Measurements from ENCODE around the gene UBXN10.

The UBXN10 gene

DNA sequence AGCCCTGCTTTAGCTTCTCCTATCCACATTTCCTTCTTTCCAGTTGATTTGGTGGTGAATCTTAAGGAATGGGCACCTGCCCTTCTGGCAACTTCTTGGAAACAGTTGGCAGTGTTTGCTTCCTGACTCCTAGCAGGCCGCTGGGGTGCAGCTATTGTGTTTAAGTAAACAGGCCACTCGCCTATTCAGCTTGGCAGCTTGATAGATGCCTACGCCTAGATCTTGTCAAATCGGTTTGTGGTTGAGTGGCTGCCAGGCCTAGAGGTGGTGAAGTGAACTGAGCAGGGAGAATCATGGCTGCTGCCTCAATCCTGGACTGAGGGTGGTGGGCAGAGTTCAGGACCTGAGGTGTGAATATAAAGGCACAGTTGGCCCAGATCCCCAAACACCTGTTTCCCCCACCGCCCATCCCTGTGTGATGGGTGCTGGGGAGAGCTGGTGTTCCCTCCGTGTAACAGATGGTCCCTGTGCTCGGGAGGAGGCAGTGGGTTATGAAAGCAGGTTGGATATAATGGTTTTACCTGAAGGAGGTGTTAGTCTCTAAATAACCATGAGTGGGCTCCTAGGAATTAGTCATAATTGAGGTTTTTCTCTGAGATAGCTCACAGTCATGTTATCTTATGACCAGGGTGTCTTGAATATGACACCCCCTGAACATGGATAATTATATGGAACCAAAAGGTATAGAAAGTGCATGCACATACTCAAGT lies 1.4 kb downstream of the UBXN10 start:
- TF ChIP-seq, protein P1, sequence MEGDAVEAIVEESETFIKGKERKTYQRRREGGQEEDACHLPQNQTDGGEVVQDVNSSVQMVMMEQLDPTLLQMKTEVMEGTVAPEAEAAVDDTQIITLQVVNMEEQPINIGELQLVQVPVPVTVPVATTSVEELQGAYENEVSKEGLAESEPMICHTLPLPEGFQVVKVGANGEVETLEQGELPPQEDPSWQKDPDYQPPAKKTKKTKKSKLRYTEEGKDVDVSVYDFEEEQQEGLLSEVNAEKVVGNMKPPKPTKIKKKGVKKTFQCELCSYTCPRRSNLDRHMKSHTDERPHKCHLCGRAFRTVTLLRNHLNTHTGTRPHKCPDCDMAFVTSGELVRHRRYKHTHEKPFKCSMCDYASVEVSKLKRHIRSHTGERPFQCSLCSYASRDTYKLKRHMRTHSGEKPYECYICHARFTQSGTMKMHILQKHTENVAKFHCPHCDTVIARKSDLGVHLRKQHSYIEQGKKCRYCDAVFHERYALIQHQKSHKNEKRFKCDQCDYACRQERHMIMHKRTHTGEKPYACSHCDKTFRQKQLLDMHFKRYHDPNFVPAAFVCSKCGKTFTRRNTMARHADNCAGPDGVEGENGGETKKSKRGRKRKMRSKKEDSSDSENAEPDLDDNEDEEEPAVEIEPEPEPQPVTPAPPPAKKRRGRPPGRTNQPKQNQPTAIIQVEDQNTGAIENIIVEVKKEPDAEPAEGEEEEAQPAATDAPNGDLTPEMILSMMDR (IDR thresholded peaks at IDR 0.05; ENCODE audit: control extremely low read depth, extremely low read depth, low read depth, missing control alignments), result no peak
- no peak for DNase-seq (ENCODE audit: extremely low spot score)
- ChIA-PET CTCF (interaction anchor here (0.9 to 2.3 kb wide), 7 partner anchors 8 to 85 kb away, joined by 3 to 9 read pairs (median 5); no protein-coding TSS in a partner anchor), POLR2A (no interaction called here)

DNA sequence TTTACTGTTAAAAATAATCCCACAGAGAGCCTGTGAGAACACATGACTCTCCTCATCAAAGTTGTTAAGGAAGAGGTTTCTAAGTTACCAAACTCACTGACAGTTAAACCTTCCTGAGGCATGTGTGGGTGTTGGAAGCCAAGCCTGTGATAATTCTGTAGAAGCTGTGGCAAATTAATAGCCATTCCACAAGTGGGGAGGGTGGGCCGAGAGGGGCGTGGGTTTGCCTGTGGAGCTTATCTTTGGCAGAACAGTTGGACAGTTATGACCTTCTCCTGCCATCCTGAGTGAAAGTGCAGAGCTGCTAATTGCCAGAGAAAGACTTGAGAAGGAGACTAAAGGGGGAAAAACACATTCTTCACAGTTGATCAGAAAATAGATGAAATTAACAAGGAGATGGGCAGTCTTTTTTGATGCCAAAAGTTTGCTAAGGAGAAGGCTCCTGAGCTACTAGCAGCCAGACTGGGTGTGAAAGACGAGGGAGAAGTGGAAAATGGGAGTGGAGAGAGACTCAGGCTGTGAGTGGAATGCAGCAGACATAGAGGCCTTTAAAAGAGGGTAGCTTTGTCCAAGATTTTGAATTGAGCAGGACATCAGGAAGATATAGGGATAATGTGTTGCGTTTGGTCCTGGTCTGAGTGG lies 2.0 kb downstream of the UBXN10 start:
- no peak for DNase-seq (ENCODE audit: extremely low spot score)
- CTCF ChIA-PET, result interaction anchor here (0.9 to 2.3 kb wide), 9 partner anchors 8 to 86 kb away, joined by 3 to 9 read pairs (median 5); no protein-coding TSS in a partner anchor
- POLR2A ChIA-PET, result no interaction called here
- TF ChIP-seq, protein P1 (IDR thresholded peaks at IDR 0.05; ENCODE audit: control extremely low read depth, extremely low read depth, low read depth, missing control alignments), result no peak

DNA sequence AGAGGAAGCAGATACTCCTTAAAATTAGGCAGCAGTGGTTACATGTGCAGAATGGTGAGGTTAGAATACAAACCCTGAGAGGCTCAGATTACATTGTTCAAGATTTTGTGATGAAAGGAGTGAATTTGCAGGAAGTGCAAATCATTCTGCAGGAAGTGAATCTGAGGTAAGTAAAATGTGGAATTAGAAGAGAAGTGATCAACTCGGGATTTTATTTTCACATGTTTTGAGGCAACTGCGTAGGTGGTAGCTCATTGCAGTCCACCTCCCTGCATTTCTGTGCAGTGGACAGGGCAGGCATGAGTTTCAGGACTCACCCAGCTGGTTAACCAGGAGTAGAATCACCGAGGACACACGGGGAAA lies 2.5 kb downstream of the UBXN10 start:
- ChIA-PET POLR2A (no interaction called here), CTCF (interaction anchor here (0.9 to 2.8 kb wide), 7 partner anchors 9 to 271 kb away, joined by 3 to 7 read pairs (median 5); no protein-coding TSS in a partner anchor)
- TF ChIP-seq, protein P1 (IDR thresholded peaks at IDR 0.05; ENCODE audit: control extremely low read depth, extremely low read depth, low read depth, missing control alignments), result no peak
- DNase-seq (ENCODE audit: extremely low spot score), result no peak

DNA sequence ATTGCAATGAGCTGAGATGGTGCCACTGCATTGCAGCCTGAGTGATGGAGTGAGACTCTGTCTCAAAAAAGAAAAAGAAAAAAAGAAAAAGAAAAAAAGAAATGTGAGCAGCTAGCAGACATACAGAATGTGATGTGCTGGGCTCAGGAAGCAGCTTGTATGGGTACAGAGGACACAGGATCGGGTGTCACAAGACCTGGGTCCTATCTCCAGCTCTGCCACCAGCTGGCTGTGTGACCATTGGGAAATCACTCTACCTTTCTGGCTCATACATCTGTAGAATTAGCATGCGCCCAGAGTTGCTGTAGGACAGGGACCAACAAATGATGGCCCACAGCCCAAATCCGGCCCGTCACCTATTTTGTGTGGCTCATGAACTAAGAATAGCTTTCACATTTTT lies 3.8 kb downstream of the UBXN10 start:
- ChIA-PET POLR2A (no interaction called here), CTCF (interaction anchor here (1.1 to 2.8 kb wide), 4 partner anchors 24 to 443 kb away, joined by 3 to 7 read pairs (median 4); no protein-coding TSS in a partner anchor)
- TF ChIP-seq, protein P1 (IDR thresholded peaks at IDR 0.05; ENCODE audit: control extremely low read depth, extremely low read depth, low read depth, missing control alignments), result no peak
- DNase-seq (ENCODE audit: extremely low spot score), result no peak

DNA sequence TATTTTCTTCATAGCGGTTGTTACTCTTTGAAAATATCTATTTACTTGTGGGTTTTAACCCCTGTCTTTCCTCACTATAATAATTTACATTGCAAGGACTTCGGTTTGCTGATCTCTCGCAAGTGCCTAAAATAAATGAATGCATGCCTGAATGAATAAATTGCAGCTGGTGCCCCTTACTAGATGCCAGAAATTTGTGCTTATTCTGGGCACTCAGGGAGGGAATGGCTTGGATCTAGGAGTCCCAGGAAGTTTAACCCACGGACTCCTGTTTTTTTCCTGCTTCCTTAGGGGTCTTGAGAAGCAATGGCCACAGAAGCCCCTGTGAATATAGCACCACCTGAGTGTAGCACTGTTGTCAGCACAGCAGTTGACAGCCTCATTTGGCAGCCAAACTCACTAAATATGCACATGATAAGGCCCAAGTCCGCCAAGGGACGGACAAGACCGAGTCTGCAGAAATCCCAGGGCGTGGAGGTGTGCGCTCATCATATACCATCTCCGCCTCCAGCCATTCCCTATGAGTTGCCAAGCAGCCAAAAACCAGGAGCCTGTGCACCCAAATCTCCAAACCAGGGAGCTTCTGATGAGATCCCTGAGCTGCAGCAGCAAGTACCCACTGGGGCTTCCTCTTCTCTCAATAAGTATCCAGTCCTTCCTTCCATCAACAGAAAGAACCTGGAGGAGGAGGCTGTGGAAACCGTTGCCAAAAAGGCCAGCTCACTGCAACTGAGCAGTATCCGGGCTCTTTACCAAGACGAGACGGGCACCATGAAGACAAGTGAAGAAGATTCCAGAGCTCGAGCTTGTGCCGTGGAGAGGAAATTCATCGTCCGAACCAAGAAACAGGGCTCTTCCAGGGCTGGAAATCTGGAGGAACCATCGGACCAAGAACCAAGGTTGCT lies 4.6 kb downstream of the UBXN10 start:
- TF ChIP-seq, protein P1 (IDR thresholded peaks at IDR 0.05; ENCODE audit: control extremely low read depth, extremely low read depth, low read depth, missing control alignments), result no peak
- POLR2A ChIA-PET, result no interaction called here
- CTCF ChIA-PET, result interaction anchor here (1.5 to 2.8 kb wide), 4 partner anchors 11 to 273 kb away, joined by 3 to 7 read pairs (median 4); no protein-coding TSS in a partner anchor
- DNase-seq (ENCODE audit: extremely low spot score), result no peak

DNA sequence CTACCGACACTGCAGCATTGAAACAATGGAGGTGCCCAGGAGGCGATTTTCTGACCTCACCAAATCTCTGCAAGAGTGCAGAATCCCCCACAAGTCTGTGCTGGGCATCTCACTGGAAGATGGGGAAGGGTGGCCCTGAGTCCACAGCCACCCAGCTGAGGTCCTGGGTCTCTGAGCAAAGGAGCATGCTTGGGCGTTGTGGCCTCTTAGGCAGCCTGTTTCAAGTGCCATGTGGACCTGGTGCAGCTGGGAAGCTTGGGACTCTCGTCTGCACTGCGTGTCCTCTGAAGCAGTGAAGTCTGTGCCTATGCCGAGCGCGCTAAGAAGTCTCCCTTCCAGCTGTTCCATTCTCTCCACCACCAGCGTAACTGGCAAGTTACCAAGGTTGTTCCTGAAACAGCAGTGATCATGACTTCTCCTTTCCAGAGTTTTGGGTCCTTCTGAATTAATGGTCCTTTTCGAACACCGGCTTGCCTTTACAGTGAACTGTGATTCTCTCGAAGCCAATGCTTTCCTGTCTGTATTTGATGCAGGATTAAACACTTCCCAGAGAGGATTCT lies 5.5 kb downstream of the UBXN10 start:
- POLR2A ChIA-PET, result no interaction called here
- CTCF ChIA-PET, result interaction anchor here (1.5 to 5.4 kb wide), 4 partner anchors 12 to 274 kb away, joined by 4 to 72 read pairs (median 6); no protein-coding TSS in a partner anchor
- DNase-seq (ENCODE audit: extremely low spot score), result no peak
- TF ChIP-seq, protein P1 (IDR thresholded peaks at IDR 0.05; ENCODE audit: control extremely low read depth, extremely low read depth, low read depth, missing control alignments), result no peak
